CD4-positive, alpha-beta T cell treated with Interleukin-21 for 1 hour (primary cell): Measurements from ENCODE around the gene SHANK3.

Source experiments
- DNase-seq: peaks from one replicate; pipeline ENCODE4 v3.0.0-alpha.2; 2020

The SHANK3 gene

GRCh38 chr22:50678651-50679521 is 6.3 kb downstream of the SHANK3 start:
- DNase-seq: no peak

GRCh38 chr22:50683086-50683993 is 10.7 kb downstream of the SHANK3 start:
- no peak for DNase-seq

GRCh38 chr22:50683994-50684371 is 11.4 kb downstream of the SHANK3 start:
- DNase-seq: no peak

- DNase-seq: no peak
Measured at GRCh38 chr22:50684501-50684900, 11.9 kb downstream of the SHANK3 start.

- DNase-seq: no peak
Measured at GRCh38 chr22:50684986-50685385, 12.4 kb downstream of the SHANK3 start.

GRCh38 chr22:50686794-50687193 is 14.2 kb downstream of the SHANK3 start:
- no peak for DNase-seq

- DNase-seq: no peak
Measured at GRCh38 chr22:50687829-50688228, 15.2 kb downstream of the SHANK3 start.

GRCh38 chr22:50688448-50688847 is 15.8 kb downstream of the SHANK3 start:
- no peak for DNase-seq

GRCh38 chr22:50691521-50691920 is 18.9 kb downstream of the SHANK3 start:
- peak; percentile 51 for DNase-seq

GRCh38 chr22:50693462-50693861 is 20.8 kb downstream of the SHANK3 start:
- no peak for DNase-seq

- DNase-seq: no peak
Measured at GRCh38 chr22:50694099-50694605, 21.5 kb downstream of the SHANK3 start.

- DNase-seq: no peak
Measured at GRCh38 chr22:50694766-50695420, 22.3 kb downstream of the SHANK3 start.

- DNase-seq: no peak
Measured at GRCh38 chr22:50695421-50696250, 23.0 kb downstream of the SHANK3 start.

GRCh38 chr22:50696251-50696798 is 23.7 kb downstream of the SHANK3 start:
- DNase-seq: no peak

- no peak for DNase-seq
Measured at GRCh38 chr22:50696799-50697561, 24.4 kb downstream of the SHANK3 start.

GRCh38 chr22:50697667-50698506 is 25.3 kb downstream of the SHANK3 start:
- DNase-seq: no peak

- no peak for DNase-seq
Measured at GRCh38 chr22:50698546-50698945, 25.9 kb downstream of the SHANK3 start.

GRCh38 chr22:50699001-50699755 is 26.6 kb downstream of the SHANK3 start:
- no peak for DNase-seq

GRCh38 chr22:50699756-50700386 is 27.2 kb downstream of the SHANK3 start:
- DNase-seq: no peak
